Neural progenitor cell (in vitro differentiated cells): Measurements from ENCODE around the gene SYT1. TPM values are rescaled to one million over a fixed set of nuclear protein-coding genes. Genes with fewer than 3 reads are reported as not detected.

Experiments
- DNase-seq: peaks from one replicate; pipeline ENCODE4 v3.0.0-alpha.2; 2016; ENCODE audit warnings: low spot score
- H2AFZ ChIP-seq: fragments of 200-600 bp; sonication (generic); replicated peaks from 2 replicates; pipeline ENCODE4 v1.6.1; 2016; ENCODE audit warnings: antibody characterized with exemption
- H3F3A ChIP-seq: fragments of 200-600 bp; sonication (generic); 2 replicates; pipeline ENCODE4 v1.6.1; 2016; ENCODE audit warnings: antibody characterized with exemption, low read depth
- H3K27ac ChIP-seq: fragments of 200-600 bp; sonication (generic); 2 replicates; pipeline ENCODE4 v1.5.1; 2016; ENCODE audit warnings: mild to moderate bottlenecking
- H3K27me3 ChIP-seq: fragments of 200-600 bp; sonication (generic); 2 replicates; pipeline ENCODE4 v1.6.1; 2016; ENCODE audit warnings: mild to moderate bottlenecking, moderate library complexity
- H3K36me3 ChIP-seq: fragments of 200-600 bp; sonication (generic); 2 replicates; pipeline ENCODE4 v1.5.1; 2016
- H3K4me1 ChIP-seq: fragments of 200-600 bp; sonication (generic); 2 replicates; pipeline ENCODE4 v1.6.1; 2016; ENCODE audit warnings: mixed run types
- H3K4me2 ChIP-seq: fragments of 200-600 bp; sonication (generic); 2 replicates; pipeline ENCODE4 v1.6.1; 2016
- H3K4me3 ChIP-seq: fragments of 200-600 bp; sonication (generic); 2 replicates; pipeline ENCODE4 v1.5.1; 2016
- H3K79me2 ChIP-seq: fragments of 200-600 bp; sonication (generic); 2 replicates; pipeline ENCODE4 v1.6.1; 2016; ENCODE audit warnings: low read depth
- H3K9ac ChIP-seq: fragments of 200-600 bp; sonication (generic); 2 replicates; pipeline ENCODE4 v1.6.1; 2016
- H3K9me3 ChIP-seq: fragments of 200-600 bp; sonication (generic); 2 replicates; pipeline ENCODE4 v1.5.1; 2016; ENCODE audit warnings: low read depth
- H4K20me1 ChIP-seq: fragments of 200-600 bp; sonication (generic); 2 replicates; pipeline ENCODE4 v1.6.1; 2016; ENCODE audit warnings: low read depth
- H3K27ac Mint-ChIP-seq: 3 replicates; pipeline ENCODE4 v1.8.0; 2021; ENCODE audit warnings: mixed read lengths
- H3K27me3 Mint-ChIP-seq: 2 replicates; pipeline ENCODE4 v1.8.0; 2022; ENCODE audit warnings: low read depth, mild to moderate bottlenecking, inconsistent platforms, moderate library complexity, mixed read lengths; ENCODE audit not compliant: insufficient read depth
- H3K36me3 Mint-ChIP-seq: 3 replicates; pipeline ENCODE4 v1.8.0; 2021; ENCODE audit warnings: mixed read lengths
- H3K4me1 Mint-ChIP-seq: 3 replicates; pipeline ENCODE4 v1.8.0; 2021; ENCODE audit warnings: mixed read lengths
- H3K4me3 Mint-ChIP-seq: 3 replicates; pipeline ENCODE4 v1.8.0; 2021; ENCODE audit warnings: mild to moderate bottlenecking, moderate library complexity, mixed read lengths
- H3K9me3 Mint-ChIP-seq: 3 replicates; pipeline ENCODE4 v1.8.0; 2020; ENCODE audit warnings: mixed read lengths
- EZH2 ChIP-seq: fragments of 200-600 bp; sonication (generic); IDR thresholded peaks from 2 replicates; pipeline ENCODE4 v1.6.1; 2017; ENCODE audit warnings: antibody characterized with exemption, mild to moderate bottlenecking, moderate library complexity
- EZH2phosphoT487 ChIP-seq: fragments of 200-600 bp; sonication (generic); IDR thresholded peaks from 2 replicates; pipeline ENCODE4 v1.6.1; 2017; ENCODE audit warnings: antibody characterized with exemption
- total RNA-seq: library from RNA; depleted of rRNA; stranded (reverse); fragments of >200 nt; gene quantifications from 2 replicates; pipeline ENCODE4 v1.2.3, GENCODE V29; 2015; ENCODE audit warnings: low replicate concordance
- TF ChIP-seq, protein P1 (sequence below): fragments of 200-600 bp; sonication (generic); IDR thresholded peaks from 2 replicates; pipeline ENCODE4 v1.5.1; 2017; ENCODE audit warnings: antibody characterized with exemption, mild to moderate bottlenecking

The SYT1 gene
- total RNA-seq, 1 donor from 2014 or later: 36.9 TPM

DNA sequence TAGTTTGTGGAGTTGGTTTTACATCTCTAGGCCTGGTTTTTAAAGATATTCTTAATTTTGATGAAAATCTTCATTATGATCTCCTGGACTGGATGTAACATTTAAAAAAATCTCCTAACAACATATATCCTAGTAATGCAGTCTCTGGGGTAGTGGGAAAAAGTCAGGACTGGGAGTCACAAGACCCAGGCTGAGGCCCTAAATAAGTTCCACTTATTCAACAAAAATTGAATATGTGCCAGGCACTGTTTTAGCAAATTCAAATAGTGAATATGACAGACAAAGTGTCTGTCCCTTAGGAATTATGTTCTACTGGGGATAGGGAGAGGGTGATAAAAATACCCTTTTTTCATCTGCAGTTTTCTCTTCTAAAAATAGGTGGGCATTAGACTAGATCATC, 577.8 kb downstream of the SYT1 start:
- no peak overlapping the region for H3K27ac Mint-ChIP-seq
- peaks cover 21% of the 10 kb centered on the region for H3K36me3 ChIP-seq
- no peak overlapping the region for H3K4me2 ChIP-seq
- H3K4me1 ChIP-seq: no peaks in the 10 kb centered on the region
- H4K20me1 ChIP-seq: no peaks in the 10 kb centered on the region
- peaks cover 3% of the 10 kb centered on the region for H3K4me1 Mint-ChIP-seq
- H3K36me3 Mint-ChIP-seq: peaks cover 4% of the 10 kb centered on the region
- no peaks in the 10 kb centered on the region for H3K79me2 ChIP-seq
- no peaks in the 10 kb centered on the region for H3K9me3 Mint-ChIP-seq
- H3F3A ChIP-seq: no peaks in the 10 kb centered on the region
- H3K4me3 ChIP-seq: no peak overlapping the region
- no peak overlapping the region for H3K9ac ChIP-seq
- H2AFZ ChIP-seq: no peak overlapping the region
- TF ChIP-seq EZH2: no peak
- TF ChIP-seq, protein P1, sequence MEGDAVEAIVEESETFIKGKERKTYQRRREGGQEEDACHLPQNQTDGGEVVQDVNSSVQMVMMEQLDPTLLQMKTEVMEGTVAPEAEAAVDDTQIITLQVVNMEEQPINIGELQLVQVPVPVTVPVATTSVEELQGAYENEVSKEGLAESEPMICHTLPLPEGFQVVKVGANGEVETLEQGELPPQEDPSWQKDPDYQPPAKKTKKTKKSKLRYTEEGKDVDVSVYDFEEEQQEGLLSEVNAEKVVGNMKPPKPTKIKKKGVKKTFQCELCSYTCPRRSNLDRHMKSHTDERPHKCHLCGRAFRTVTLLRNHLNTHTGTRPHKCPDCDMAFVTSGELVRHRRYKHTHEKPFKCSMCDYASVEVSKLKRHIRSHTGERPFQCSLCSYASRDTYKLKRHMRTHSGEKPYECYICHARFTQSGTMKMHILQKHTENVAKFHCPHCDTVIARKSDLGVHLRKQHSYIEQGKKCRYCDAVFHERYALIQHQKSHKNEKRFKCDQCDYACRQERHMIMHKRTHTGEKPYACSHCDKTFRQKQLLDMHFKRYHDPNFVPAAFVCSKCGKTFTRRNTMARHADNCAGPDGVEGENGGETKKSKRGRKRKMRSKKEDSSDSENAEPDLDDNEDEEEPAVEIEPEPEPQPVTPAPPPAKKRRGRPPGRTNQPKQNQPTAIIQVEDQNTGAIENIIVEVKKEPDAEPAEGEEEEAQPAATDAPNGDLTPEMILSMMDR: no peak
- TF ChIP-seq EZH2phosphoT487: no peak
- no peak overlapping the region for H3K27ac ChIP-seq
- no peaks in the 10 kb centered on the region for H3K27me3 ChIP-seq
- DNase-seq: no peak
- H3K27me3 Mint-ChIP-seq: no peaks in the 10 kb centered on the region
- H3K4me3 Mint-ChIP-seq: no peak overlapping the region
- no peaks in the 10 kb centered on the region for H3K9me3 ChIP-seq

DNA sequence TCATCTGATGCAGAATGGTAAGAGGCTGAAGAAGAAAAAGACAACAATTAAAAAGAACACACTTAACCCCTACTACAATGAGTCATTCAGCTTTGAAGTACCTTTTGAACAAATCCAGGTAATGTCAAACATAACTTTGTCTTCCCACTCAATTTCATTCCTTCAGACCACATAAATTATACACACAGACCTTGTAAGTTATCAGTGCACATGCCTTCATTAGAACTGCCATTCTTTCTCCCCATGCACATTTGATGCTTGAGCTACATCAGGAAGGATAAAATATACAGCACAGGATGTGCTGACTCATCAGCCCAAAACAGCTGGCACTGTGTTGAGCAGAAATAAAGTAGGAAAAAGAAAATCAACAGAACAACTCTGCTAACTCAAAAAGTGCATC, 579.5 kb downstream of the SYT1 start:
- Mint-ChIP-seq H3K27me3 (no peaks in the 10 kb centered on the region), H3K36me3 (peaks cover 4% of the 10 kb centered on the region), H3K4me3 (no peak overlapping the region), H3K4me1 (peaks cover 4% of the 10 kb centered on the region), H3K9me3 (no peaks in the 10 kb centered on the region), H3K27ac (no peak overlapping the region)
- Histone ChIP-seq H4K20me1 (no peaks in the 10 kb centered on the region), H3K27me3 (no peaks in the 10 kb centered on the region), H3K36me3 (peaks cover 21% of the 10 kb centered on the region), H3K4me1 (no peaks in the 10 kb centered on the region), H3K4me3 (no peak overlapping the region), H3K27ac (no peak overlapping the region), H3K9ac (no peak overlapping the region), H2AFZ (no peak overlapping the region), H3K4me2 (no peak overlapping the region), H3K79me2 (no peaks in the 10 kb centered on the region), H3K9me3 (no peaks in the 10 kb centered on the region), H3F3A (no peaks in the 10 kb centered on the region)
- DNase-seq: no peak
- no peak for TF ChIP-seq EZH2
- TF ChIP-seq, protein P1: no peak
- TF ChIP-seq EZH2phosphoT487: no peak

DNA sequence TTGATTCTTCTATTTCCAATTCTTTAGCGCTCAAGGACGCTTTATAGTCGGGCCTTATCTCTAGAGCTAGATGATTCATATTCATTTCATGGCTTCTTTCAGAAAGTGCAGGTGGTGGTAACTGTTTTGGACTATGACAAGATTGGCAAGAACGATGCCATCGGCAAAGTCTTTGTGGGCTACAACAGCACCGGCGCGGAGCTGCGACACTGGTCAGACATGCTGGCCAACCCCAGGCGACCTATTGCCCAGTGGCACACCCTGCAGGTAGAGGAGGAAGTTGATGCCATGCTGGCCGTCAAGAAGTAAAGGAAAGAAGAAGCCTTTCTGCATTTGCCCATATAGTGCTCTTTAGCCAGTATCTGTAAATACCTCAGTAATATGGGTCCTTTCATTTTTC, 584.2 kb downstream of the SYT1 start:
- H3K4me3 ChIP-seq: no peak overlapping the region
- H3K4me1 ChIP-seq: no peaks in the 10 kb centered on the region
- Mint-ChIP-seq H3K27ac (no peak overlapping the region), H3K36me3 (peaks cover 4% of the 10 kb centered on the region), H3K4me3 (no peak overlapping the region), H3K9me3 (no peaks in the 10 kb centered on the region), H3K4me1 (peaks cover 10% of the 10 kb centered on the region), H3K27me3 (peaks cover 2% of the 10 kb centered on the region)
- H3K27ac ChIP-seq: no peak overlapping the region
- no peak overlapping the region for H2AFZ ChIP-seq
- DNase-seq: no peak
- H3F3A ChIP-seq: no peaks in the 10 kb centered on the region
- H4K20me1 ChIP-seq: no peaks in the 10 kb centered on the region
- no peaks in the 10 kb centered on the region for H3K79me2 ChIP-seq
- no peak overlapping the region for H3K4me2 ChIP-seq
- no peaks in the 10 kb centered on the region for H3K27me3 ChIP-seq
- H3K9ac ChIP-seq: no peak overlapping the region
- H3K36me3 ChIP-seq: peaks cover 21% of the 10 kb centered on the region
- no peaks in the 10 kb centered on the region for H3K9me3 ChIP-seq
- TF ChIP-seq, protein P1: no peak
- no peak for TF ChIP-seq EZH2phosphoT487
- no peak for TF ChIP-seq EZH2
